HEK293T (cell line): ENCODE results near the gene SIPA1L3.

ENCODE experiments used
- BHLHE40 ChIP-seq: fragments of 450-650 bp; IDR thresholded peaks from 2 replicates; pipeline ENCODE4 v1.6.1; 2016; ENCODE audit warnings: mild to moderate bottlenecking, moderate library complexity, borderline replicate concordance
- CTBP1 ChIP-seq: fragments of 450-650 bp; IDR thresholded peaks from 2 replicates; pipeline ENCODE4 v1.6.1; 2016; ENCODE audit warnings: borderline replicate concordance
- ELF4 ChIP-seq: fragments of 450-650 bp; IDR thresholded peaks from 2 replicates; pipeline ENCODE4 v1.6.1; 2017; ENCODE audit warnings: antibody characterized with exemption
- FOXA1 ChIP-seq: fragments of 450-650 bp; IDR thresholded peaks from 2 replicates; pipeline ENCODE4 v1.6.1; 2016; ENCODE audit warnings: mild to moderate bottlenecking
- FOXK2 ChIP-seq: fragments of 450-650 bp; IDR thresholded peaks from 2 replicates; pipeline ENCODE4 v1.6.1; 2016; ENCODE audit warnings: mild to moderate bottlenecking
- FOXM1 ChIP-seq: fragments of 450-650 bp; IDR thresholded peaks from 2 replicates; pipeline ENCODE4 v1.6.1; 2017; ENCODE audit warnings: mild to moderate bottlenecking, borderline replicate concordance
- HDGF ChIP-seq: fragments of 450-650 bp; IDR thresholded peaks from 2 replicates; pipeline ENCODE4 v1.6.1; 2017; ENCODE audit warnings: antibody characterized with exemption, borderline replicate concordance
- LEF1 ChIP-seq: fragments of 450-650 bp; IDR thresholded peaks from 2 replicates; pipeline ENCODE4 v1.6.1; 2017; ENCODE audit warnings: mild to moderate bottlenecking, borderline replicate concordance
- SP1 ChIP-seq: fragments of 450-650 bp; IDR thresholded peaks from 2 replicates; pipeline ENCODE4 v1.6.1; 2017
- SUZ12 ChIP-seq: fragments of 450-650 bp; IDR thresholded peaks from 2 replicates; pipeline ENCODE4 v1.6.1; 2016; ENCODE audit warnings: mild to moderate bottlenecking
- TF ChIP-seq, protein P1 (sequence below): fragments of 450-650 bp; IDR thresholded peaks from 2 replicates; pipeline ENCODE4 v1.6.1; 2016

DNA sequence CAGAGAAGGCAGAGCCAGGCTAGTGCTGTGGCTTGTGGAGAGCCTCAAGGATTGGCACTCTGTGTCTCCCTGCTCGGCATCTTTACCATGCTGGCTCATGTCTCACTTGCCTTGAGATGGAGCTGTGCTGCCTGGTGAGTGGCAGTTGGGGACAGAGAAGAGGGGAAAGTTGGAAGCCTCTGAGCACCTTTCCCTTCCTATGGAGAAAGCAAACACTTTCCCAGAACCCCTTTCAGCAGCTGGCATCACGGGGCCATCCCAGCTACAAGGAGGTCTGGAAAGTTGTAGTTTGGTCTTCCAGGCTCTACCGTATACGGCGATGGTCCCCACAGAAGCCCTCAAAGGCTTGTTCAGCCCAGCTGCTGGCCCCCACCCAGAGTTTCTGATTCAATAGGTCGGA, 258.3 kb downstream of the SIPA1L3 start:
- no peak for TF ChIP-seq SUZ12
- TF ChIP-seq FOXA1: no peak
- TF ChIP-seq HDGF: no peak
- TF ChIP-seq CTBP1: no peak
- no peak for TF ChIP-seq BHLHE40
- TF ChIP-seq, protein P1, sequence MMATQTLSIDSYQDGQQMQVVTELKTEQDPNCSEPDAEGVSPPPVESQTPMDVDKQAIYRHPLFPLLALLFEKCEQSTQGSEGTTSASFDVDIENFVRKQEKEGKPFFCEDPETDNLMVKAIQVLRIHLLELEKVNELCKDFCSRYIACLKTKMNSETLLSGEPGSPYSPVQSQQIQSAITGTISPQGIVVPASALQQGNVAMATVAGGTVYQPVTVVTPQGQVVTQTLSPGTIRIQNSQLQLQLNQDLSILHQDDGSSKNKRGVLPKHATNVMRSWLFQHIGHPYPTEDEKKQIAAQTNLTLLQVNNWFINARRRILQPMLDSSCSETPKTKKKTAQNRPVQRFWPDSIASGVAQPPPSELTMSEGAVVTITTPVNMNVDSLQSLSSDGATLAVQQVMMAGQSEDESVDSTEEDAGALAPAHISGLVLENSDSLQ: no peak
- no peak for TF ChIP-seq LEF1
- no peak for TF ChIP-seq FOXM1
- no peak for TF ChIP-seq SP1
- TF ChIP-seq ELF4: no peak
- TF ChIP-seq FOXK2: no peak
